ENCODE measurements around the gene ATP2C1. TPM values are rescaled to one million over a fixed set of nuclear protein-coding genes. Genes with fewer than 3 reads are reported as not detected.

ATP2C1 gene
- polyA plus RNA-seq, 3 donors = 144 to 158 (median 153) TPM

DNA sequence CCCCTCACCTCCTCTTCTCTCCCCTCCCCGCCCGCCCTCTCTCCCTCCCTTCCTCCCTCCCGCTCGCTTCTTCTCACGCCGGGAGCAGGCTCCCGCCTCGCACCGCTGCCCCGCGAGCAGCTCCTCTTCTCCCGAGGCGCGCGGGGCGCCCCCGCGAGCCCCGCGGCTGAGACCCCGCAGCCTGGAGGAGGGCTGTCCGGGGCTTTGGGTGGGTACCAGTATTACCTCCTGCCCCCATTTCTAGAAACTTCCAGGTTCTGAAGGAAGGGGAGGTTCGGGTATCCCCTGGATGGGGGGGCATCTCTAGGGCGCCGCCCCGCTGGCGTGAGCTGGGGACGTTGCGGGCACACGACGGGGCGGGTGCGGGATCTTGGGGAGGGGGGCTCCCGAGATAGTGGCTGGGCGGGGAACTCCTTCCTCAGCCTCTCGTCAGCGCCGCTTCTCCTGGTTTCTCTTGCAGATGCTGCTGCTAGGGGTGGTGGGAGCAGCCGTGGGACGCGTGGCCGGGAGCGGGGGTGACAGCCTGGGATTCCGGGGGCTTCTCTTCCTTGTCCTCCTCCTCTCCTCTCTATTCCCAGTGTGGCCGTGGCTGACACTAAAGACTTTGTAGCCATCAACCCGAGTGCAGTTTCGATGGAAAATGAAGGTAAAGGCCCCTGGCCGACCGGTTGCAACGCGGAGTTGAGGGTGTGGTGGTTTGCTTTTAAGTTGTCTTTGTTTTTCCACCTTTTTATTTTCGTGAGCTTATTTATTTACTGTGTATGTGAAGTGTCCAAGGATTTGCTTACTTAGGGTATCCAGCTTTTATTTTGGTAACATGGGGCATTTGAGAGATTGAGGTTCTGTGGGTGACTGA lies 474 bp downstream of the ATP2C1 start:
- no peak for DNase-seq (ENCODE audit: low read depth in 3 of 3, low spot score in 2 of 3)

DNA sequence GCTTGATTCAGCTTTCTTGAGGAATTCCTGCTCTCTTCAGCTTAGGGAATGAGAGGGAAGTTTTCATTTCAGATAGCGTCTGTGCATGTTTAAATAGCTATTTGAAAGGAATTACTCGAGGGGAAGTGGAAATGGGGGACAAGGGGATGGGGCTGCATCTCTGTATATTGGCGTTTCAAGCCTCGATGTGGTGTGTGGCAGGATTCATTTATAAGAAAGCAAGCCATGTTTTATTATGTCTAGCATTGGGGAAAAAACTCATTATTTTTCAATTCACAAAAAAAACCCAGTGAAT lies 1.0 kb downstream of the ATP2C1 start:
- no peak for DNase-seq (ENCODE audit: low read depth in 3 of 3, low spot score in 2 of 3)

DNA sequence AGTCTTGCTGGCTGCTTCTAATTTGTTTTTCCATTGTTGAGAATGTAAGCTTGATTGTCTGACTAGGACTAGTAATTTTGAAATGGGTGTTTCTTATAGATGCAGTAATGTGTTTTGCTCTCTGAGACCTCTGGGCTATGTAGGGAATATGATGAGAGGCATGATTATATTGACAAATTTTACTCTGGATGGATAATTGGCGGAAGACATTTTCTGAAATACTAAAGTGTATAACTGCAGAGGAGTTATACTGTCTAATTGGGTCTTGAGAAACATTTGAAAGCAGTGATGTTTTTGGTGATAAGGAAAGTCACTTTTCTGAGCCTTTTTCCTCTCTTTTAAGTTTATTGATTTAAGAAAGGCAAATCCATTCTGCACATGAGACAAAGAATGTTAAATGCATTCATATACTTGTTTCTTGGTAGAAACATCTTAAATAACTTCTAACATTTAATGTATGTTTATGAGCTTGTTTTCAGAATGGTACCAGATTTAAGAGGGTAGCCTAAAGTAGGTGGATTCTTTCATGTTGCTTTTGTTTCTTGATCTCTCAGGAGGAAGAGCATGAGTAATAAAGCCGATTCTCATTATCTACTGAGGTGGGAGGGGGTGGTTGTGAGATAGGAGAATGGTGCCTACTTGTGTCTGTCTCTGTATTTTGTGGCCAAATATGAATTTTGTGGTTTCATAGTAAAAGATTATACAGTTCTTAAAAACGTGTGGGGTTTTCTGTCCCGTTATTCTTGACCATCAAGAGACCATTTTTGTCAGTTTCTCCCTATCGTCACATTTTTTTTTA lies 2.0 kb downstream of the ATP2C1 start:
- no peak for DNase-seq (ENCODE audit: low read depth in 3 of 3, low spot score in 2 of 3)

DNA sequence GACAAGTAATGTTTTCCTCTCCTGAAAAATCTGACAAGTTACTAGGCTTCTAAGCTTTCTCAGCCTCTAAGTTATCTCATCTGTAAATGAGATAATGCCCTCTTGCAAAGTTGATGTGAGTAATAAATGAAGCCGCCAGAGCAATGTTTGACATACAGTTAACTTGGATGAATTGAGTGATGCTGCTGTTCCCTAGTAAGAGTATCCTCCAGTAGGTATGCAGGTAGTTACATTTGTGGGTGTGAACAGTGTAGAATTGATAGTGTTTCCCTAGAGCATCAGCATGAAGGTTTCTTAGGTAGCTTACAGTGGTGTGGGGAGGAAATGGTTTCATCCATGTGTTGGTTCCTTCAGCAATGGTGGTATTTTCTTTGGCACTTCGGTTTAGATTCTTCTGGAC lies 3.4 kb downstream of the ATP2C1 start:
- no peak for DNase-seq (ENCODE audit: low read depth in 3 of 3, low spot score in 2 of 3)

DNA sequence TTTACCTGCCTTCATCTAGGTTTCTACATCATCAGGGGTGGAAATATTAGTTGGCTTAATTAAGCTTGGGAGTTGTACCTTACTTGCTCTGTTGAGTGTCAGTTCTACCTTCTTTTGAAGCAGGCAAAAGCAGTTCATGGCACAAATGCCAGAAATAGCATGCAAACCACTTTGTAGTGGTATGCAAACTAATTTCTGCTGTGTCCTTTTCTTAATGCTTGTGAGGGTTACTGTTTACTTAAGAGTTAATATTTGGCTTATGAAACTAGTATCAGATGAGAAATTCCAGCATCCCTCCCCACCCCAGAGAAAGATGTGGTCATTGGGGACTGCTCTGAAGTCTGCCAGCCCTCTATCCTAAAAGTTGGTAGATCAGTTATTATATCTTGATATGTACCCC lies 7.1 kb downstream of the ATP2C1 start:
- DNase-seq (ENCODE audit: low read depth in 3 of 3, low spot score in 2 of 3) = no peak

DNA sequence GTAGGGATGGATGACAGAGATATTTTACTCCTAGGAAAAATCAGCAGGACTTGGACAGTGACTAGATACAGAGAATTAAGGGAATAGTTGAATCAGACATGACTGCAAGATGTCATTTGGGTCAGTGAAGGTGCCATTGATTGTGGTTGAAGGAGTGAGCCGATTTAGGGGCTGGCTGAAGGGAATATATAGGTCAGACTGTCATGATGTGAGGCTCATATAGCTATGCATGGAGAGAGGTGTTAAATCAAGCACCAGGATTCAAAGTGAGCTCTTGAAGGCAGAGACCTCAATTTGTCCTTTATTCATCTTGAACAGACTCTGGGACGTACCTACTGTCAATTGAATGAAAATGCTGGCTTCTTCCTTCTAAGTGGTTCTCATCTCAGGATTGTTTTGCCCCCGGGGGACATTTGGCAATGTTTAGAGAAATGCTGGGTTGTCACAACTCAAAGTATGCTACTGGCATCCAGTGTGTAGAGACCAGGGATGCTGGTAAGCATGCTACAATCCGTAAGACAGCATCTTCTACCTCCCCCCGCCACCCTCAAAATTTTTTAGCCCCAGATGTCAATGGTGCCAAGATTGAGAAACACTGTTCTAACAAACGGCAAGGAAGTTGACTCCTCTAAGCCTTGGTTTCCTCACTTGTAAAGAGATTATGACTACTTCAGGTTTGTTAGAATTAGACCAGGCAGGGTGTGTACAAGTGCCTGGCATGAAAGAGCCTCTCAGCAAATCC lies 7.8 kb downstream of the ATP2C1 start:
- no peak for DNase-seq (ENCODE audit: low read depth in 3 of 3, low spot score in 2 of 3)

DNA sequence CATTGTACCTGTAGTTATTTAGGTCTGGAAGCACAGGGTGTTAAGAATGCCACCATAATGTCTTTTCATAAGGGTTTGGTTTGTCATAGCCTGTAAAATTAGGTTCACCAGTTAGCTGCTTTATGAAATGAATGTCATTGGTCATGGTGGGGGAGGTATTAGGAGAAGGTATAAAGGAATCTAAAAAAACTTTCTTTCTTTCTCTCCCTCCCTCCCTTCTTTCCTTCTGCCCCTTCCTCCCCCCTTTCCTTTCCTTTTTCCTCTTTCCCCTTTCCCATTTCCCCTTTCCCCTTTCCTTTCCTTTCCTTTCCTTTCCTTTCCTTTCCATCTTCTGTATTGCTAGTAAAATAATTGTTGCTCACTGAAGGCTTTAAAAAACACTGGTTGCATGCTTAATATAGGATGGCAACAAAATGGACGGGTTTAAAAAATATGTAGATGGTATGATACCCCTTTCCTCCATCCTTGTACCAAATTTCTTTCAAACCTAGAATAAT lies 9.6 kb downstream of the ATP2C1 start:
- DNase-seq (ENCODE audit: low read depth in 3 of 3, low spot score in 2 of 3) = no peak

DNA sequence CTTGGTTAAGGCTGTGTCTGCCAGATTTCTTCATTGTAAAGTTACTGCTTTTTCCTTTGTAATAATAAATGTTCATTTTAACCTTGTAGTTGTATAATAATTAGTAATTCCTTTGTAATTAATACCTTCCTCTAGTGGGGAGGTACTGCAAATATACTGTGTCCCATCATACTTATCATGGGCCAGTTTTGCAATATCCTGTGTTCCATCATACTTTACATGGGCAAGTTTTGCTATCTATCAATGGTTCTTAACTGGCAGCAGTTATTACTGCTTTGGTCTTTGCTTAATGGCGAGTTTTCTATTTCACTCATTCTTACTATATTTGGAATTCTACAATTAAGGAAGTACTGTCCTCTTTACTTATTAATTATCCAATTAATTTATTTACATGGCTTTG lies 10.6 kb downstream of the ATP2C1 start:
- no peak for DNase-seq (ENCODE audit: low read depth in 3 of 3, low spot score in 2 of 3)

DNA sequence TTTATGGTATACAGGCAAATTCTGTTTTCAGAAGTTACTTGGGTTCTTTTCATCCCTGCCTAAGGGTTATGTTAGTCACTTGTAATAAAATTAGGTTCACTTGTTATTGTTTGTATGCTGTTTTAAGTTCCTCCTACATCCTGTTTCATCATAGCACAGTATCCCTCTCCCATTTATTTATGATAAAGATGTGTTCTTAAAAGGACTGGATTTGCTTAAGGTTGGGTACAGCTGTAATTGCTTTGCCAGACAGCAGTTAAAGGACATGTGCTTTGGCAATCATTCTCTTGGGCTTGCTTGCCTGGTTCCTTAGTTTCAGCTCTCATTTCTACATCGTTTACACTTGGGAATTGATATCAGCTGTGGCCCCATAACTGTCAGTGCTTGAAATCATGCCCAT lies 11.7 kb downstream of the ATP2C1 start:
- DNase-seq (ENCODE audit: low read depth in 3 of 3, low spot score in 2 of 3) = no peak

DNA sequence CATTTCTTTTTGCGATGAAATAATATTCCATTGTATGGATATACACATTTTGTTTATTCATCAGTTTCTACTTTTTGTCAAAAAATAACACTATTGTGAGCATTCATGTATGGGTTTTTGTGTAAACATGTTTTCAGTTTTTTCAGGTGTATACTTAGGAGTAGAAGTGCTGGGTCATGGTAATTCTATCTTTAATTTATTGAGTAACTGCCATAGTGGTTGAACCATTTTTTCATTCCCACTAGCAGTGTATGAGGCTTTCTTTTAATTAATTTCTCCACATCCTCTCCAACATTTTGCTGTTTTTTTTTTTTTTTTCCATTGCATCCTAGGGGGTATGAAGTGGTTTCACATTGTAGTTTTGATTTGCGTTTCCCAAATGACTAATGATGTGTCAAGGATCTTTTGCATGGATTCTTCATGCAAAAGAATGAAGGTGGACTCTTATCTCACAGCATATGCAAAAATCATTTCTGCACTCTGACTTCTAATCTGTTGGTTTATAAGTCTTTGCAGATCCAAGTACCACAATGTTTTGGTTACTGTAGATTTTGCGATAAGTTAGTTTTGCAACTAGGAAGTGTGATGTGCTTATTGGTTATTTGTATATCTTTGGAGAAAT lies 12.6 kb downstream of the ATP2C1 start:
- no peak for DNase-seq (ENCODE audit: low read depth in 3 of 3, low spot score in 2 of 3)

DNA sequence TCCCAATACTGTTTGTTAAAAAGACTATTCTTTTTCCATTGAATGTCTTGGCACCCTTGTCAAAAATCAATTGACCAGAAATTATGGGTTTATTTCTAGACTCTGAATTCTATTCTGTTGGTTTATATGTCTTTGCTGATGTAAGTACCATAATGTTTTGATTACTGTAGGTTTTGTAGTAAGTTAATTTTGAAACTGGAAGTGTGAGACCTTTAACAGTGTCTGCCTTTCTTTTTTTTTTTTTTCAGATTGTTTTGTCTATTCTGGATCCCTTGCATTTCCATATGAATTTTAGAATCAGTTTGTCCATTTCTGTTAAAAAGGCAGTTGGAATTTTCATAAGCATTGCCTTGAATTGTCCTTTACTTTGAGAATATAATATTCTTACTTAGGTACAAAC lies 13.6 kb downstream of the ATP2C1 start:
- DNase-seq (ENCODE audit: low read depth in 3 of 3, low spot score in 2 of 3) = no peak

DNA sequence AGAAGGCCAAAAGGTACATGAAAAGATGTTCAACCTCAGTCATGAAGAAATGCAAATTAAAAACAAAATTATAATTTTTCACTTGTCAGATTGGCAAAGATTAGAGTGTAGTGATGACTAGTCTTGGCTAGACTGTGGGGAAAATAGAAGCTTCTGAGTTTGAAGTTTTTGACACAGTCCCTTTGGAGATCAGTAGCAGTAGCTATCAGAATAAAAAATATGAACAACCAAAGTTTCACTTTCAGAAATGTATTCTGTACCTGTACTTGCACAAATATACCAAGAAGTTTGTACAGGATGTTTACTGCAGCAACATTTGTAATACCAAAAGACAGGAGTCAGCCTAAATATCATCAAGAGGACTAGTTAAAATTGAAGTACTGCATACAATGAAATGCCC lies 14.1 kb downstream of the ATP2C1 start:
- no peak for DNase-seq (ENCODE audit: low read depth in 3 of 3, low spot score in 2 of 3)

DNA sequence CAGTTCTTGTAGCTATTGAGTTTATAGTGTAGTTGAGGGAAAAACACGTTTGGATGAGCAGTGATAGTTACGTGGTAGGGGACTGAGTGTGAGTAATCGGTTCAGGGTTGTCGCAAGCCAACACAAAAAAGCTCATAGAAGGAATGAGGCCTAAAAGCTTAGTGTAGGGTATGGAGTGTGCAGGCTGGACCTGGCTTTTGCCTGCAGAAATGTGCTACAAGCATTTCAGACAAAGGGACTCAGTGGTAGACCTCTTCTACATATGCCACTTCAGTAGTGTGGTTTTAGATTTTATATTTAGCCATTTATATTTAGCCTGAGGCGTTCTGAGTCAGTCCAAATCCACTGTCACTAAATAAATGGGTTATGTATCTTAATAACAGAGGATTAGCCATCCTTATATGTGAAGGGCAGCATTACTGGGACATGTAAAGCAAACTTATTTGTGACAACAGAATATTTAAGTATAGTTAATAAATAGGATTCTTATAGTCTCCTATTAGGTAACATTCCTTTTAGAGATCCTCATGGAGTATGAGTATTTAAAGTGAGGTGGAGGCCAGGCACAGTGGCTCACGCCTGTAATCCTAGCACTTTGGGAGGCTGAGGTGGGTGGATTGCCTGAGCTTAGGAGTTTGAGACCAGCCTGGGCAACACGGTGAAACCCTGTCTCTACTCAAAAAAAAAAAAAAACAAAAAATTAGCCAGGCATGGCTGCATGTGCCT lies 21.8 kb downstream of the ATP2C1 start:
- no peak for DNase-seq (ENCODE audit: low read depth in 3 of 3, low spot score in 2 of 3)

DNA sequence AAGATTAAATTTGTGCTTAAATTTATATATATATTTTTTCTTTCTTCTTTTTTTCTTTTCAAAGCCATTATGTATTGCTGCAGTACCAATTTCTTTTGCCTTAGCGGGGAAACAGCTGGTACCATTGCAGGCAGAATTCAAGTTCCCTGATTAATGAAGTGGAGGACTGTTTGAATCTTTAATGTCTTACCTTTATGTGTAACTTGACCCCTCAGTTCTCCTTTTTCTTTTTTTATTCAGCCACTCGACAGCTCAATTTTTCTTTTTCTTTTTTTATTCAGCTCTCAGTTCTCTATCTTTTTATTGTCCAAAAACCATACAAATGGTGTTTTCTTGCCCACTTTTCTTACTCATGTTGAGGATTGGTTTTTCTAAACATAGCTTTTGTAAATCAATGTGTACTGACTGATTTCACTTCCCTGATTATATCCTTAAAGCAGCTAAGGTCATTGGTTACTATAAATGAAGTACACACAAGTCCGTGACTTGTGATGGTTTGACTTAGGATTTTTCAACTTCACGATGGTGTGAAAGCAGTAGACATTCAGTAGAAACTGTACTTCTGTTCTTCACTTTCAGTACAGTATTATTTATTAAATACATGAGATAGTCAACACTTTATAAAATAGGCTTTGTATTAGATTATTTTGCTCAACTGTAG lies 22.8 kb downstream of the ATP2C1 start:
- DNase-seq (ENCODE audit: low read depth in 3 of 3, low spot score in 2 of 3) = no peak

DNA sequence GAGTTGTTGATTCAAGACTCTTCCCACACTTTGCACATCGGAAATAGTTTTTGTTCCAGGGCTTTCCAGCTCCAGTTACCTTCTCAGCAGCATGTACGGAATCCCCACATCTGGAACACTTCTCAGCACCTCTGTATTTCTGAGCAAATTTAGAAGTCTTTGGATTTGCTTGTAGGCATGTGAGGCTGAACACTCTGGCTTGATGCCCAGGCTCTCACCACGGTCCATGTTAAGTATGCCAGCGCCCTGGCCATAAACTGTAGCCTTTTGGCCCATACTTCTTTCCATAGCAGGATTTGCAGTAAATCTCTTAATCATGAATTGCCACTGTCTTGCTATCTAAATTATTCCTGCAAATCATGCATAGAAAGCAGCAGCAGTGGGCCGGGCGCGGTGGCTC lies 24.4 kb downstream of the ATP2C1 start:
- DNase-seq (ENCODE audit: low read depth in 3 of 3, low spot score in 2 of 3) = no peak

DNA sequence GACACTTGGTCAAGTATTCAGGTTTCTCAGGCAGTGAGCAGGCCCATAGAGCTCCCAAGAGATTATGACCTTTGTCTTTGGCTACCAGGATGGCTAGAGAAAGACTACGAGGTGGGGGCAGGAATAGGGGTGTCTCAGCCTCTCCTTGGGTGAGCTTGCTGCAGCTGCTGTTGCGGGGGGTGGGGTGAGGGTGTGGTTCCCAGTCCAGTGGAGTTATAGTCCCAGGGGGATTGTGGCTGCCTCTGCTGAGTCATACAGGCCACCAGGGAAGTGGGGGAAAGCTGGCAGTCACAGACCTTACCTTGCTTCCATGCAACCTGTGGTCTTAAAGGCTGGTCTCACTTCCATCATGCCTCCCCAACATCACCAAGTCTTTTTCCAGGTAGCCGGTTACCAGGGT lies 31.7 kb downstream of the ATP2C1 start:
- DNase-seq (ENCODE audit: low read depth in 3 of 3, low spot score in 2 of 3) = no peak

DNA sequence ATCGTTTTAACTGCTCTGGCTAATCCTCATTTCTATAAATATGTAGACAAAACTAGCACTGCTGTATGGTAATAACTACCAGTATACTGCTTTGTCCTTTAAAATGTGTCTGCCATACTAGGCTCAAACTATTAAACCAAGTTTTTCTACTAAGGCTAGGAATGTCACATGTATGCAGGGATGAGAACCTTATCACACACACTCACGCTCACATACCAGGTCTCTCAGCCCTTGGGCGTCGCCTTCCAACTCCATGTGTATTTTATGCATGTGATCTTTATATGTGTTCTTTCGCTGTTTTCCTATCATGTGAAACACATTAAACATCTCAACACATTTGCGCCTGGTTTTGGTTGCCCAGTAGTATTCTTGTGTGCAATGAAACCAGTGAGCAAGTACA lies 32.6 kb downstream of the ATP2C1 start:
- no peak for DNase-seq (ENCODE audit: low read depth in 3 of 3, low spot score in 2 of 3)

DNA sequence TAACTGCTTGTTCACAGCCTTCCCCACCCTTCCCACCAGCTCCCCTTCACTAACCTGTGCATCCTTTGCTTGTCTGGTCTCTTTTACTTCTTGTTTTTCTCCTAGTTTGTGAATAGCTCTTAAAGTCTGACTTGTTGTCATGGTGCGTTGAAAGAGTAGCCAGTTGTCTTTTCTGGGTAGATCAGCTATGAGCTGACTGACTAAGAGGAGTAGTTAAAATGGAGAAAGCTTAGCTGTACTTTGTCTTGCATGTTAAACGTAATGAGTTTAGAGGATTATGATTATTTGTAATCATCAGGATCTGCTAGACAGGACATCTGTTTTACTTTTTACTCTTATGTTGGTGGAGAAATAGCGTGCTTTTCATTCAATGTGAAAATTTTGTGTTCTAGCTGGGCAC lies 35.9 kb downstream of the ATP2C1 start:
- DNase-seq (ENCODE audit: low read depth in 3 of 3, low spot score in 2 of 3) = no peak

DNA sequence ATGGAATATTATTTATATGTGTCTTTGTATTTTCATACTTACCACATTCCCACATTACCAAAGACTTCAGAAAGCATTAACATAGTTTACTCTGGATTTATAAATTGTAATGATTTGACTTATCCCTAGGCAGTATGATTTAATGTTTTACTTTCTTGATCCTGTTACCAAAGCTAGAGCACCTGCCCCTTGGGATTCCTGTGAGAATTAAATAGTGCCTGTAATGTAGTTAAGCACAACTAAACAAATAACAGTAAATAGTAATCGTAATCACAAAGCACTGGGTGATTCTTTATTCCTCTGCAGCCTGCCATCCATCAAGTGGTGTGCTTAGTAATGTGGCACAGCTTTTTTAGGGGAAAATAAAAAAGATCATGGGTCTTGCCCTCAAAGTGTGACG lies 39.1 kb downstream of the ATP2C1 start:
- DNase-seq (ENCODE audit: low read depth in 3 of 3, low spot score in 2 of 3) = no peak

DNA sequence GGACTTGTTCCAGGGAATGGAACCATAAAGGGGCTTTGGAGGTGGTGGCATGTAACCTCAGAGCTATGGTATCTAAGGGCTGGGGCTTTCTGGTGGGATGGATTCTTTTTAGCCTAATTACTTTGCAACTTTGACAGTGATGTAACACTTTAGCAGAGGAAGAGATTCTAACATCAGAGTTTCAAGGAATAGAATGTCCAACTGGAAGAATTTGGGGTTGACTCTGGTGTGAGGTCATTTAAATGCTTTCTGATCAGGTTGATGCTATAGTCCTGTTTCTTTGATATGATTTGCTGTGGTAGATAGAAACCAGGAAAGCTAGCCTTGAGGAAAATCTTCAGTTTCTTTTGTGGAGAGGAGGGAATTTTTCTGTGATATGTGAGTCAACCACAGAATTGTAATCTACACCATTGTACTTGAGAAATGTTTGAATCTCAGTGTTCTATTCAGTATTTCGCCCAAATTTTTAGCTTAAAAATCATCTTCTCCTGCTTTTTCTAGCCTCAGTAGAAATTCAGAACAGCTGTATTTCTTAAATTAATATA lies 40.0 kb downstream of the ATP2C1 start:
- DNase-seq (ENCODE audit: low read depth in 3 of 3, low spot score in 2 of 3) = no peak
